MM.1S (cell line): Measurements from ENCODE around the gene TMEM60.

ENCODE experiments used
- EZH2 ChIP-seq: fragments of 300-600 bp; sonication (generic); optimal IDR thresholded peaks from 2 replicates; pipeline ENCODE3; 2017; ENCODE audit warnings: low read depth, mild to moderate bottlenecking, antibody characterized with exemption, low read length, mixed read lengths
- TF ChIP-seq, protein P1 (sequence below): fragments of 300-600 bp; sonication (generic); IDR thresholded peaks from 2 replicates; pipeline ENCODE4 v1.5.1; 2016; ENCODE audit warnings: antibody characterized with exemption, low read length, mixed read lengths

- TF ChIP-seq, protein P1, sequence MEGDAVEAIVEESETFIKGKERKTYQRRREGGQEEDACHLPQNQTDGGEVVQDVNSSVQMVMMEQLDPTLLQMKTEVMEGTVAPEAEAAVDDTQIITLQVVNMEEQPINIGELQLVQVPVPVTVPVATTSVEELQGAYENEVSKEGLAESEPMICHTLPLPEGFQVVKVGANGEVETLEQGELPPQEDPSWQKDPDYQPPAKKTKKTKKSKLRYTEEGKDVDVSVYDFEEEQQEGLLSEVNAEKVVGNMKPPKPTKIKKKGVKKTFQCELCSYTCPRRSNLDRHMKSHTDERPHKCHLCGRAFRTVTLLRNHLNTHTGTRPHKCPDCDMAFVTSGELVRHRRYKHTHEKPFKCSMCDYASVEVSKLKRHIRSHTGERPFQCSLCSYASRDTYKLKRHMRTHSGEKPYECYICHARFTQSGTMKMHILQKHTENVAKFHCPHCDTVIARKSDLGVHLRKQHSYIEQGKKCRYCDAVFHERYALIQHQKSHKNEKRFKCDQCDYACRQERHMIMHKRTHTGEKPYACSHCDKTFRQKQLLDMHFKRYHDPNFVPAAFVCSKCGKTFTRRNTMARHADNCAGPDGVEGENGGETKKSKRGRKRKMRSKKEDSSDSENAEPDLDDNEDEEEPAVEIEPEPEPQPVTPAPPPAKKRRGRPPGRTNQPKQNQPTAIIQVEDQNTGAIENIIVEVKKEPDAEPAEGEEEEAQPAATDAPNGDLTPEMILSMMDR: no peak
- no peak for TF ChIP-seq EZH2
Measured at GRCh38 chr7:77746824-77747165, 51.4 kb downstream of the TMEM60 start.
